H1 (cell line): ENCODE results near the gene CSGALNACT2. TPM values are rescaled to one million over a fixed set of nuclear protein-coding genes. Genes with fewer than 3 reads are reported as not detected.

Source experiments
- NANOG ChIP-seq: IDR thresholded peaks from 2 replicates; pipeline ENCODE4 v1.6.1; 2011; ENCODE audit warnings: low read length, low read depth, mild to moderate bottlenecking, inconsistent platforms; ENCODE audit not compliant: insufficient read depth, poor library complexity, severe bottlenecking
- TCF12 ChIP-seq: IDR thresholded peaks from 2 replicates; pipeline ENCODE4 v1.6.1; 2011; ENCODE audit warnings: low read depth, mild to moderate bottlenecking, low read length
- polyA plus RNA-seq, 7 experiments: library from polyadenylated mRNA; depleted of rRNA in 3 of 7; stranded (reverse) in 5 of 7; unstranded in 2 of 7; fragments of >200 nt in 5 of 7; fragments of 200-250 nt in 2 of 7; gene quantifications; 1 replicate in 5 of 7; 2 replicates in 1 of 7; 4 replicates in 1 of 7; pipeline versions ENCODE4 v1.2.1 to v1.2.3, GENCODE V29; 2011 to 2013; ENCODE audit warnings: missing spikeins in 2 of 7, mixed read lengths in 2 of 7
- total RNA-seq: library from RNA; stranded (reverse); fragmentation: NEBNext Ultra II Directional; extraction: Animal tissue kit (Norgen Biotek cat#: 25700); gene quantifications from 2 replicates; pipeline ENCODE4 v1.2.1, GENCODE V29; 2021
- TF ChIP-seq, protein P1 (sequence below): fragments of 300-600 bp; sonication (generic); IDR thresholded peaks from 2 replicates; pipeline ENCODE4 v1.7.1; 2012; ENCODE audit warnings: low read length, moderate library complexity, mild to moderate bottlenecking, inconsistent platforms; ENCODE audit not compliant: insufficient replicate concordance

The CSGALNACT2 gene
- total and polyA plus RNA-seq, 2 of the 8 experiments (the other 6 are each of a cell fraction or from before 2014, with no cell fraction given): 2.6 to 5.3 TPM

DNA sequence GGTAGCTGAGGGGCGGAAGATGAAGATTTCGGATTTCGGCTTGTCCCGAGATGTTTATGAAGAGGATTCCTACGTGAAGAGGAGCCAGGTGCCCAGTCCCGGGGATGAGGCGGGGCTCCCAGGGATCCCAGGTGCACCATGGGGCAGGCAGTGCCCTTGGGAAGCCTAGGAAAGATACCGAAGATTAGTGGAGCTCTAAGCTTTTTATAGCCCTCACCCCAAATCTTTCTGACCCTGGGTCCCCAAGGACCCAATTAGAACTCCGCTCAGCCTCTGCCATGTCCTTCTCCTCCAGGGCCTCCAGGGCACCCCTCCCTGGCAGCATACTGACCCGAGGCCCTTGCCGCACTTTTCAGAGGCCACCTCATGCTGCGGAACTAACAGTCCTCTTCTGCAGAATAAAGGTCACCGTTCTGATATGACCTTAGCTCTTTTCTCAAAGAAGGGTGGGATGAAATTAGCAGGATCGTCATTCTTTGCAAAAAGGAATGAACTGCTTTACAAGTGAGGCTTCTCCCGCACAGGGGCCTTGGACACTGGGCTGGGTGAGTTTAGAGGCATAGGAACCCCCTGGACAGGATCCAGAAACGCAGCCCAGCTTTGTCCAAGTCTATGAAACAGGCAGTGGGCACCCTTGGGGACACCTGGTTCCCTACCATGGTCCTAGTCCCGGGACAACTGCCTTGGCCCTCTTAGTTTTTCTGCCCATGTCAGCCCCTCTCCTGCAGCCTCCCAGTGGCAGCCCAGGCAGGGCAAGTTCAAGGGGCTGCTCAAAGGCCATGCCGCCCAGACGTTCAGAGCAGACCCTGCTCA lies 17.9 kb upstream of the CSGALNACT2 start (continued):
- TF ChIP-seq, protein P1, sequence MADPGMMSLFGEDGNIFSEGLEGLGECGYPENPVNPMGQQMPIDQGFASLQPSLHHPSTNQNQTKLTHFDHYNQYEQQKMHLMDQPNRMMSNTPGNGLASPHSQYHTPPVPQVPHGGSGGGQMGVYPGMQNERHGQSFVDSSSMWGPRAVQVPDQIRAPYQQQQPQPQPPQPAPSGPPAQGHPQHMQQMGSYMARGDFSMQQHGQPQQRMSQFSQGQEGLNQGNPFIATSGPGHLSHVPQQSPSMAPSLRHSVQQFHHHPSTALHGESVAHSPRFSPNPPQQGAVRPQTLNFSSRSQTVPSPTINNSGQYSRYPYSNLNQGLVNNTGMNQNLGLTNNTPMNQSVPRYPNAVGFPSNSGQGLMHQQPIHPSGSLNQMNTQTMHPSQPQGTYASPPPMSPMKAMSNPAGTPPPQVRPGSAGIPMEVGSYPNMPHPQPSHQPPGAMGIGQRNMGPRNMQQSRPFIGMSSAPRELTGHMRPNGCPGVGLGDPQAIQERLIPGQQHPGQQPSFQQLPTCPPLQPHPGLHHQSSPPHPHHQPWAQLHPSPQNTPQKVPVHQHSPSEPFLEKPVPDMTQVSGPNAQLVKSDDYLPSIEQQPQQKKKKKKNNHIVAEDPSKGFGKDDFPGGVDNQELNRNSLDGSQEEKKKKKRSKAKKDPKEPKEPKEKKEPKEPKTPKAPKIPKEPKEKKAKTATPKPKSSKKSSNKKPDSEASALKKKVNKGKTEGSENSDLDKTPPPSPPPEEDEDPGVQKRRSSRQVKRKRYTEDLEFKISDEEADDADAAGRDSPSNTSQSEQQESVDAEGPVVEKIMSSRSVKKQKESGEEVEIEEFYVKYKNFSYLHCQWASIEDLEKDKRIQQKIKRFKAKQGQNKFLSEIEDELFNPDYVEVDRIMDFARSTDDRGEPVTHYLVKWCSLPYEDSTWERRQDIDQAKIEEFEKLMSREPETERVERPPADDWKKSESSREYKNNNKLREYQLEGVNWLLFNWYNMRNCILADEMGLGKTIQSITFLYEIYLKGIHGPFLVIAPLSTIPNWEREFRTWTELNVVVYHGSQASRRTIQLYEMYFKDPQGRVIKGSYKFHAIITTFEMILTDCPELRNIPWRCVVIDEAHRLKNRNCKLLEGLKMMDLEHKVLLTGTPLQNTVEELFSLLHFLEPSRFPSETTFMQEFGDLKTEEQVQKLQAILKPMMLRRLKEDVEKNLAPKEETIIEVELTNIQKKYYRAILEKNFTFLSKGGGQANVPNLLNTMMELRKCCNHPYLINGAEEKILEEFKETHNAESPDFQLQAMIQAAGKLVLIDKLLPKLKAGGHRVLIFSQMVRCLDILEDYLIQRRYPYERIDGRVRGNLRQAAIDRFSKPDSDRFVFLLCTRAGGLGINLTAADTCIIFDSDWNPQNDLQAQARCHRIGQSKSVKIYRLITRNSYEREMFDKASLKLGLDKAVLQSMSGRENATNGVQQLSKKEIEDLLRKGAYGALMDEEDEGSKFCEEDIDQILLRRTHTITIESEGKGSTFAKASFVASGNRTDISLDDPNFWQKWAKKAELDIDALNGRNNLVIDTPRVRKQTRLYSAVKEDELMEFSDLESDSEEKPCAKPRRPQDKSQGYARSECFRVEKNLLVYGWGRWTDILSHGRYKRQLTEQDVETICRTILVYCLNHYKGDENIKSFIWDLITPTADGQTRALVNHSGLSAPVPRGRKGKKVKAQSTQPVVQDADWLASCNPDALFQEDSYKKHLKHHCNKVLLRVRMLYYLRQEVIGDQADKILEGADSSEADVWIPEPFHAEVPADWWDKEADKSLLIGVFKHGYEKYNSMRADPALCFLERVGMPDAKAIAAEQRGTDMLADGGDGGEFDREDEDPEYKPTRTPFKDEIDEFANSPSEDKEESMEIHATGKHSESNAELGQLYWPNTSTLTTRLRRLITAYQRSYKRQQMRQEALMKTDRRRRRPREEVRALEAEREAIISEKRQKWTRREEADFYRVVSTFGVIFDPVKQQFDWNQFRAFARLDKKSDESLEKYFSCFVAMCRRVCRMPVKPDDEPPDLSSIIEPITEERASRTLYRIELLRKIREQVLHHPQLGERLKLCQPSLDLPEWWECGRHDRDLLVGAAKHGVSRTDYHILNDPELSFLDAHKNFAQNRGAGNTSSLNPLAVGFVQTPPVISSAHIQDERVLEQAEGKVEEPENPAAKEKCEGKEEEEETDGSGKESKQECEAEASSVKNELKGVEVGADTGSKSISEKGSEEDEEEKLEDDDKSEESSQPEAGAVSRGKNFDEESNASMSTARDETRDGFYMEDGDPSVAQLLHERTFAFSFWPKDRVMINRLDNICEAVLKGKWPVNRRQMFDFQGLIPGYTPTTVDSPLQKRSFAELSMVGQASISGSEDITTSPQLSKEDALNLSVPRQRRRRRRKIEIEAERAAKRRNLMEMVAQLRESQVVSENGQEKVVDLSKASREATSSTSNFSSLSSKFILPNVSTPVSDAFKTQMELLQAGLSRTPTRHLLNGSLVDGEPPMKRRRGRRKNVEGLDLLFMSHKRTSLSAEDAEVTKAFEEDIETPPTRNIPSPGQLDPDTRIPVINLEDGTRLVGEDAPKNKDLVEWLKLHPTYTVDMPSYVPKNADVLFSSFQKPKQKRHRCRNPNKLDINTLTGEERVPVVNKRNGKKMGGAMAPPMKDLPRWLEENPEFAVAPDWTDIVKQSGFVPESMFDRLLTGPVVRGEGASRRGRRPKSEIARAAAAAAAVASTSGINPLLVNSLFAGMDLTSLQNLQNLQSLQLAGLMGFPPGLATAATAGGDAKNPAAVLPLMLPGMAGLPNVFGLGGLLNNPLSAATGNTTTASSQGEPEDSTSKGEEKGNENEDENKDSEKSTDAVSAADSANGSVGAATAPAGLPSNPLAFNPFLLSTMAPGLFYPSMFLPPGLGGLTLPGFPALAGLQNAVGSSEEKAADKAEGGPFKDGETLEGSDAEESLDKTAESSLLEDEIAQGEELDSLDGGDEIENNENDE: no peak
- no peak for TF ChIP-seq TCF12
- TF ChIP-seq NANOG: no peak
- TF ChIP-seq, all 59 proteins: peak for 0
